Stimulated activated CD4-positive, alpha-beta T cell treated with anti-CD3 and anti-CD28 coated beads, Interleukin-1b, Interleukin-23, amount 100 ng/mL, for 1 hour (primary cell): ENCODE data around the gene ITGB2.
"Not testable (repeated sequence)": the region's sequence is repeated elsewhere in the genome, so short reads cannot be mapped to it uniquely, and the experiment has no call there.

Experiments
- DNase-seq, 2 donors: peaks; one replicate each; pipeline ENCODE4 v3.0.0-alpha.2; 2020; ENCODE audit warnings: low read depth in 2 of 2

ITGB2 gene

DNA sequence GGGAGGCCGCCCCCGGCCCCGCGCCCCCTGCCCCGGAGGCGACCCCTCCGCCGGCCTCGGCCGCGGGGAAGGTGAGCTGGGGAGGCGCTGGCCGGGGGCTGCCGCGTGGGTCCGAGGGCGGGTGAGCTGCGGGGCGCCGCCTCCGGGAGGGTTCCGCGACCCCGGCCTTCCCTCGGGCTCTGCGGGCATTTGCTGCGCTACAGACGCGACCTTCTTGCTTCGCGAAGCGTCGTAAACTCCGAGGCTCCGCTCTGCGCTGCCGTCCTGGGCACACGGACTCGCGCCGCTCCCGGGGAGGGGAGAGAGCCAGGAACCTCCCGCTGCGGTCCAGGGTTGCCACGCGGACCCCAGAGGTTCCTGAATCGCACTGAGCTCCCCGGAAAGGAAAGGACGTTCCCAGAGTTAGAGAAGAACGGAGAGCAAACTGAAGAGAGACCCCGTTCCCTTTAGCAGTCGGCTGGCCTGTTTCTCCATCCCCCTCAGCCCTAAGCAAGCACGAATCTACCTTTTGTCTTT lies 19.5 kb upstream of the ITGB2 start:
- DNase-seq, result no peak

DNA sequence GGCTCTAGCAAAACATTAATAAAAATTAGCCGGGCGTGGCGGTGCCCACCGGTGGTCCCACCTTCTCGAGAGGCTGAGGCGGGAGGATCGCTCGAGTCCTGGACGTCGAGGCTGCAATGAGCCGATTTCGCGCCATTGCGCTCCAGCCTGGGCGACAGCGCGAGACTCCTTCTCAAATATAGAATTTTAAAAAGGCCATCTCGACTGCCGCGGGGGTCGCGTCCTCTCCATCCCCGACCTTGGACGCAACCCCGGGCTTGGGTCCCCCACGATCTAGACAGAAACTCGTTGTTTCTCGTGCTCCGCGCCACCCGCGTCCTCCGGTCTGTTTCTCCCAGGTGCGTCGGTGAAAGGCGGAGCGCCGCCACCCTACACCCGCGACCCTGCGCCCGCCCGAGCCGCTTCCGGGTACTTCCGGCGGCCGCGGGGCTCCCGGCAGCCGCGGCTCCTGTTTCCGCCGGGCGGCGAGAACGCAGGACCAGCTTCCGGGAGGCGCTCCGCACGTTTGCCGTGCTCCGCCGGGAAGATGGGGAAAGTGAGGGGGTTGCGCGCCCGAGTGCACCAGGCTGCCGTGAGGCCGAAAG lies 18.9 kb upstream of the ITGB2 start, which contains the start of gene SLX9:
Gene SLX9 (plus strand): TSS at position 498 of the 584 bp plus-strand sequence. CDS start 29 bp downstream, at position 527.
- peak; percentile 47 to 65 for DNase-seq

- no peak for DNase-seq
These were observed 18.3 kb upstream of the ITGB2 start for GRCh38 chr21:44938772-44939531.

DNA sequence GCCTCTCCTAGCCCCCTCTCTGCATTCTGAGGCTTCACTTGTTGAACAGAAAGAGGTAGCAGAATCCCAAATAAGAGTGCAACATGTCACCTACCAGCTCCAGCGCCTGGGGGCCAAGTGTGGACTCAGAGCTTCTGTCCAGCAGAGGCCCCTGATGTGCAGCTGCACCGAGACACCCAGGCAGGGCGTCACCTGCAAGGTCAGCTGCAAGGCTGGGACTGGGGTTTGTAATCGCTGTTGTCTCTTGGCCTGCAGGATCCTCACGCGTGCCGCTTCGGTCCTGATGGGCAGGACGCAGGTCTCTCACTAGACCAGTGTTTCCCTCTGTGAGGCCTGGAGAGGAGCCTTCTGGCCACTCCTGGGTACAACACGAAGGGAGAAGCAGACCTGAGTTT lies 14.8 kb upstream of the ITGB2 start:
- DNase-seq, result no peak

DNA sequence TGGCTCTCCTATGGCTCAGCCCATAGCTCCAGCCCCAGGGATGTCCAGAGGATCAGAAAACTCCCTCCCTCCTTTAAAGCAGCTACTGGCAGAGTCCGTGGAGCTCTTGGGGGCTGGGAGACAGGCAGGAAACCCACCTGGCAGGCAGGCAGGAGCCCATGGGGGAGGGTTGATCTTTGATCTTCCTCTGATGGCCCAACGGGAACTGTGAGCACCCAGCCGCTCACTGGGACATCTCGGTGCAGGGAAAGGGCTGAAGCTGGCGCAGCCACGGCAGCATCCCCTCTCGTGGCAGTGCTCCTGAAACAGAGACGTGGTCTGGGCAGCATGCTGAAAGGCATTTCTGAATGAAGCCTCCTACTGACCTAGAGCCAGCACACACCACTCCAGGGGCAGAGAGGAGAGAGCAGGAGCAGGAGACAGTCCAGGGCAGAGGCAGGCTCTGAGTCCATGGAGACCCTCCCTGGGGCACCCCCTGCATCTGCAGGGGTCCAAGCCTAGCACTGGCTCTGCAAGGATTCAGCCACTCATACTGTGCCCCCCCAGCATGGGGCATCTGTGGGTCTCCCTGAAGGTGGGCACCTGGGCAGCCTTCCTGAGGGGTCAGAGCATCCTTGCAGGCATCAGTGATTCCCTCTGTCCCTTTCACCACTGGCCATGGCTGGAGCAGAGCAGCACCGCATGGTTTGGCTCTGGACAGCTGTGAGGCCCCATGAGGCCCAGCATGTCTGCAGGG lies 14.3 kb upstream of the ITGB2 start:
- no peak for DNase-seq

DNA sequence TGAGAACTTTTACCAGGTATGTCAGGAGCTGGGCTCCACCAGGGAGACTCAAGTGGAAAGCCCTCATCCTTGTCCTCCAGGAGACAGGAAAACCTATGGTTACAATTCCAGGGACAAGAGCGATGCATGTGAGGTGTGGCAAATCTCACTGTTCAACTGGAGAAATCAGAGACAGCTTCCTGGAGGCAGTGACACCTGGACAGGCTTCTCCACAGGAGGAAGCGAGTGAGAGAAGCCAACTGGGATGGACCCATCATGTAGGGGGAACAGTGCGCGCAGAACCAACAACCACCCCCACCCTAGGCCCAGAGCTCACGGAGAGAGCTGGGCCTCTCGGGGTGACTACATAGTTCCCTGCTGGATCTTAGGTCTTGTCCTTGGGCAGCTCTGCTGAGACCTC lies 13.6 kb upstream of the ITGB2 start:
- DNase-seq, result no peak

DNA sequence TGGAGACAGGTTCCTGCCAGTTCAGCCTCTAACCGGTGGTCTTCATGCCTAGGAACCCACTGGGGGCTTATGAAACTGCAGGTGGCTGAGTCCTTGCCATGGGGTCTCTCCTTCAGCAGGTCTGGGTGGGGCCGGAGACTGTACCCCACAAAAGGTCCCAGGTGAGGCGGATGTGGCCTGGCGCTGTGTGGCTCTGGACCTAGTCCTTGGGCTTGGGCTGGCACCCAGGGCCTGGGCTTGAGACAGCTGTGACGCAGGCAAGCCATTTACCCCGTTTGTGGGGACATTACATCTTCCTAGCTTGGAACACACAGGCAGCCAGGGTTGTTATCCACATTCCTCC lies 13.2 kb upstream of the ITGB2 start:
- DNase-seq, result no peak

DNA sequence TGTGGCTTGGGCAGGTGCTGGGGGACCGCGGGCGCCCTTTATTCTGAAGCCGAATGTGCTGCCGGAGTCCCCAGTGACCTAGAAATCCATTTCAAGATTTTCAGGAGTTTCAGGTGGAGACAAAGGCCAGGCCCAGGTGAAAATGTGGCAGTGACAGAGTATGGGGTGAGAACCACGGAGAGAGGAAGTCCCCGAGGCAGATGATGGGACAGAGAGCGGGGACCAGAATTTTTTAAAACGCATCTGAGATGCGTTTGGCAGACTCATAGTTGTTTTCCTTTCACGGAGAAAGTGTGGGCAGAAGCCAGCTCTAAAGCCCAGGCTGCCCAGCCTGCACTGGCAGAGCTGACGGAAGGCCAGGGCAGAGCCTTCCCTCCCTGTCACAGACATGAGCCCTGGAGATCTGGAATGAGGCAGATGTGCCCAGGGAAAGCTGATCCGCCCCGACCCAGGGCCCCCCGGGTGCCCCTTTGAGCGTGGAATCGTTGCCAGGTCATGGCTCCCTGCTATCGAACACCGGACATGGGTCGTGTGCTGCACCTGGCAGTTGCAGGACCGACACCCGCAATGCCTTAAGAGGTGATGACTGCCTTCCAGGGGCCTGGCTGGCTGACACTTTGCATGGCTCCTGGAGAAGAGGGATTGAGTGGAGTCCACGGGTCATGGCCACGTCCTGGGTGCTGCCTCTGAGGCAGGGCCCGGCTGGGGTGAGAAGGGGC lies 12.7 kb upstream of the ITGB2 start:
- DNase-seq, result no peak

GRCh38 chr21:44932408-44933181 lies 11.9 kb upstream of the ITGB2 start:
- peak in 1 of 2 donors; percentile 59 for DNase-seq

- no peak for DNase-seq
These were observed 11.1 kb upstream of the ITGB2 start for GRCh38 chr21:44931501-44932407.

DNA sequence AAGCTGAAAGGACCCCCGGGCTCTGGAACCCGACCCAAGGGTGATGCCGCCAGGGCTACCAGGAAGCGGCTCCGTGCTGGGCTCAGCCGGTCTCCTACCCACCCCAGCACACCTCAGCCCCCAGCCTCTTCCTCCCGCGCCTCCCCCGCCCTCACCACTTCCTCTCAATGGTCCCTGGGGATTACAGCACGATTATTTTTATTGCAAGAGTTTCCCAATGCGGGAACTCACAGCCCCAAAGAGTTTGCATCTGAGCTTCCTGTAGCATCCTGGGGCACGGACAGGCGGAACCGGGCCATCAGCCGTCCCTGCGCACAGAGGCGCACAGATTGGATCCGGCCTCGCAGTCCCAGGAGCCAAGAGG lies 10.4 kb upstream of the ITGB2 start:
- DNase-seq, result no peak

DNA sequence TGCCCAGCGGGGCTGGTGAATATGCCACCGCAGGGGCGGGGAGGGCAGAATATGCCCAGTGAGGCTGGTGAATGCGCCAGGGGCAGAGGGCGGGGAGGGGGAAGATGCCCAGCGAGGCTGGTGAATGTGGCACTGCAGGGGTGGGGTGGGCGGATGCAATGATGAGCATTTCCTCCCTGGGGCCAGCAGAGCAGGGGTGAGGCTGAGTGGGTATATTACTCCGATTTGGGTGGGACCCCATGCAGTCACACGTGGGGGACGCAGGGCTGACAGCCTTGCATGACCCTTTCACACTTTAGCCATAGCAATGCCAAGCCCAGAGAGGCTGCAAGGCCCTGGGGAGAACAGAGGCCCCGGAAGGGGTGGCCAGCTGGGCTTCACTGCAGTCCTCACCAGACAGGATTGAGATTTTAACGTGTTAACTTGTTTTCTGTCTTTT lies 9.9 kb upstream of the ITGB2 start:
- no peak for DNase-seq

GRCh38 chr21:44929799-44930542 lies 9.3 kb upstream of the ITGB2 start:
- no peak for DNase-seq

DNA sequence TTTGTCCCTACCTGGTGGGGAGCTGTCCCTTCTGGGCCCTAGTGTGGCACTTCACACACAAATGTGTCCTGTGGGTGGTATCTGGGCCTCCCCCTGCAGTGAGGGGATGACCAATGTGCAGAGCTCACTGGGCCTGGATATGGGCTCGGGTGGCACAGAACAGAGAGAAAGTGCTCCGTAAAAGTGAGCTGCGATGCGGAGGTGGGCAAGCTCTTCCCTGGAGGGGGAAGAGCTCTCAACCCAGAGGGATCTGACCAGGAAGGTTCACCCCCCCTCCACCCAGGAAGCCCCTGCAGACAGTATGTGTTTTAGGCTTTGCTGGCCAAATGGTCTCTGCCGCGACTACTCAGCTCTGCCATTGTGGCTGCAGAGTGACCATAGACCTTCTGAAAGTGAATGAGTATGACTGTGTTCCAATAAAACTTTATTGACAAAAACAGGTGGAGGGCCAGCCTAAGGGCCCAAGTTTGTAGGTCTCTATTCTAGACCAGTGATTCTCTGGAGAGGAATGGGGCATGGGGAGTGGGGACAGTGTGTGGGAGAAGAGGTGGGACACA lies 8.6 kb upstream of the ITGB2 start:
- DNase-seq, result no peak

GRCh38 chr21:44928500-44929241 lies 8.0 kb upstream of the ITGB2 start:
- not testable (repeated sequence) for DNase-seq

- peak; percentile 82 to 89 for DNase-seq
These were observed 7.1 kb upstream of the ITGB2 start for GRCh38 chr21:44927587-44928461.

DNA sequence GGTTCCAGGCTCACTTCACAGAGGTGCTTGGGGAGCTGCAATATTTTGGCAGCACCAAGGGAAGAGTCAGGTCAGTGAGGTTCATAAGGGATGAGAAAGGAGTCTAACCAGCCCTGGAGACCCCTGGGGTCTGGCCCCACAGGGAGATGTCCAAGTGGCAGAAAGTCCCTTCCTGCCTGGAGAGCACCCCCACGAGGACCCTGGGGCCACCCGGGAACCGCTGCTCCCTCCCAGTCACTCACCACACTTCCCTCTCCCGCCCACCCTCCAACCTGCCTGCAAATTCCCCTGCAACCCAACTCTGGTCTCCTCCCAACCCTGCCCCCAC lies 6.5 kb upstream of the ITGB2 start:
- DNase-seq, result no peak
